ENCODE data around the gene HCCS.

- TF ChIP-seq CTCF (IDR thresholded peaks at IDR 0.05) (no peak), POLR2A (IDR thresholded peaks at IDR 0.05) (no peak), EP300 (IDR thresholded peaks at IDR 0.05) (no peak), POLR2AphosphoS5 (IDR thresholded peaks at IDR 0.05) (no peak)
These were observed 30.3 kb upstream of the HCCS start for GRCh38 chrX:11080741-11081305.

All from stomach (tissue), 4 donors.